ENCODE results near the gene PPME1. TPM values are rescaled to one million over a fixed set of nuclear protein-coding genes. Genes with fewer than 3 reads are reported as not detected.
A peak's percentile ranks its signal among the peaks of the same experiment; 100 is the strongest.
"Not testable (repeated sequence)": the region's sequence is repeated elsewhere in the genome, so short reads cannot be mapped to it uniquely, and the experiment has no call there.

PPME1 gene
- 10 to 100 TPM; 47.9 to 98.5 TPM for total RNA-seq

GRCh38 chr11:74170694-74171629, at the start of gene PPME1, which contains the start of gene C2CD3:
PPME1 (plus strand) TSS chr11:74171289; CDS start chr11:74171422, 133 bp downstream.
C2CD3 (minus strand) TSS chr11:74171002; CDS start chr11:74170792, 210 bp downstream.
- Mint-ChIP-seq H3K27me3 (no peaks in the 10 kb centered on the region), H3K36me3 (ENCODE audit: low read depth) (peaks cover 50% of the 10 kb centered on the region), H3K4me3 (no peak within 1 kb of the TSS), H3K27ac (no peak within 1 kb of the TSS), H3K4me1 (peaks cover 6% of the 10 kb centered on the region), H3K9me3 (no peaks in the 10 kb centered on the region)
- ATAC-seq (replicated peaks), result peak; percentile 98

- Mint-ChIP-seq H3K4me3 (no peak overlapping the region), H3K9me3 (peaks cover 3% of the 10 kb centered on the region), H3K4me1 (no peaks in the 10 kb centered on the region), H3K27me3 (no peaks in the 10 kb centered on the region), H3K27ac (no peak overlapping the region), H3K36me3 (ENCODE audit: low read depth) (peaks cover 36% of the 10 kb centered on the region)
- no peak for ATAC-seq (replicated peaks)
Observed at GRCh38 chr11:74121804-74122203, 49.3 kb upstream of the PPME1 start.

GRCh38 chr11:74123008-74123448, 48.1 kb upstream of the PPME1 start:
- Mint-ChIP-seq H3K9me3 (peaks cover 3% of the 10 kb centered on the region), H3K4me1 (no peaks in the 10 kb centered on the region), H3K4me3 (no peak overlapping the region), H3K27ac (no peak overlapping the region), H3K27me3 (no peaks in the 10 kb centered on the region), H3K36me3 (ENCODE audit: low read depth) (peaks cover 26% of the 10 kb centered on the region)
- no peak for ATAC-seq (replicated peaks)

GRCh38 chr11:74129121-74129520, 42.0 kb upstream of the PPME1 start:
- H3K27me3 Mint-ChIP-seq; ATAC-seq (replicated peaks); H3K4me1 Mint-ChIP-seq; H3K27ac Mint-ChIP-seq; H3K4me3 Mint-ChIP-seq; H3K9me3 Mint-ChIP-seq: not testable (repeated sequence)
- H3K36me3 Mint-ChIP-seq (ENCODE audit: low read depth), result peaks cover 43% of the 10 kb centered on the region

DNA sequence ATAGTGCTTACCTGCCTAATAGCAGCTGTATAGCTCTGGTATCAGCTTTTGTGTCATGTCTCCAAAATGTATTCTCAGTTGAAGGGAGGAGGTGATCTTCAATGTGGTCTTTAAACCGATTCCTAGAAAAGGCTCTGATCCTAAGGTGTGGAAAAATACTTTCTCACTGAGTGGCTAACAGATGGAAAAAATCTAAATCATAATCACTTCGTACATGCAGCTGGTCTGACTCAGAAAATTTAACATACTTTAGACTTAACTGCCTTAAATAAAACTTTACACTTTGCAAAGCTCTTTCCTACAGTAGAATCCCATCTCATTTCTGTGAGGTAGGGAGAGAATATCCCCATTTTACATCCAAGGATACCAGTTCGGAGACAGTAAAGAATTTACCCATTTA, 38.3 kb upstream of the PPME1 start:
- Mint-ChIP-seq H3K4me3 (no peak overlapping the region), H3K4me1 (no peaks in the 10 kb centered on the region), H3K27me3 (no peaks in the 10 kb centered on the region), H3K36me3 (ENCODE audit: low read depth) (peaks cover 73% of the 10 kb centered on the region), H3K9me3 (no peaks in the 10 kb centered on the region), H3K27ac (no peak overlapping the region)
- no peak for ATAC-seq (replicated peaks)

DNA sequence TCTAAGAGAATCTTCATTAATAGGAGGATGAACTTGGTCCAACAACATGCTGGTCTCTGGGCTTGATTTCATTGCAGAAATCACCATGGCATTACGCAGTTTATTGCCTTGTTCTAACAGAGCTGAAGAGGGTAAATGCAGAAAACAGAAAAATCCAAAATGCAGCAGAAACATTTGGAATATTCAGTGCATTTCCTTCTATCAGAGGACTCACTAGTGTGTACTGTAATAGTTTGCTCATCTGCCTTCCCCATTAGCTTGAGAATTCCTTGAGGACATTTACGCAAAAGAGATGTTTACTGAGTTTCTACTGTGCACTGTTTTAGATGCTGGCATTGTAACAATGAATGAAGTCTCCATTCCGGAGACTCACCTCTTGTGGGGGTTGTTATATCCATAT, 37.7 kb upstream of the PPME1 start:
- Mint-ChIP-seq H3K27ac (no peak overlapping the region), H3K4me1 (no peaks in the 10 kb centered on the region), H3K36me3 (ENCODE audit: low read depth) (peaks cover 79% of the 10 kb centered on the region), H3K4me3 (no peak overlapping the region), H3K27me3 (no peaks in the 10 kb centered on the region), H3K9me3 (no peaks in the 10 kb centered on the region)
- no peak for ATAC-seq (replicated peaks)

DNA sequence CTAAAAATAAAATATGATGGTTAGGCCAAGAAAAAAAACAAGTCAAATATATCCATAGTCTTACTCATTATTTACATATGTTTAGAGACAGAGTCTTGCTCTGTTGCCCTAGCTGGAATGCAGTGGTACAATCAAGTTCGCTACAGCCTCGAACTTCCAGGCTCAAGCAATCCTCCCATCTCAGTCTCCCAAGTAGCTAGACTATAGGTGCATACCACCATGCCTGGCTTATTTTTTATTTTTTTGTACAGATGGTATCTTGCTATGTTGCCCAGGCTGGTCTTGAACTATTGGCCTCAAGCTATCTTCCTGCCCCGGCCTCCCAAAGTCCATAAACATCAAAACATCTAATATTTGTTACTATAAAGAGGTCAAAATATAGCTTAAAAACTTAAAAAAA, 36.4 kb upstream of the PPME1 start:
- ATAC-seq (replicated peaks), result no peak
- Mint-ChIP-seq H3K9me3 (no peaks in the 10 kb centered on the region), H3K27ac (peak overlapping the region; percentile 10), H3K36me3 (ENCODE audit: low read depth) (peaks cover 90% of the 10 kb centered on the region), H3K4me3 (no peak overlapping the region), H3K27me3 (no peaks in the 10 kb centered on the region), H3K4me1 (no peaks in the 10 kb centered on the region)

GRCh38 chr11:74135127-74135840, 35.8 kb upstream of the PPME1 start:
- ATAC-seq (replicated peaks), result no peak
- Mint-ChIP-seq H3K27me3 (no peaks in the 10 kb centered on the region), H3K9me3 (no peaks in the 10 kb centered on the region), H3K27ac (peak overlapping the region; percentile 10), H3K36me3 (ENCODE audit: low read depth) (peaks cover 85% of the 10 kb centered on the region), H3K4me1 (no peaks in the 10 kb centered on the region), H3K4me3 (no peak overlapping the region)

DNA sequence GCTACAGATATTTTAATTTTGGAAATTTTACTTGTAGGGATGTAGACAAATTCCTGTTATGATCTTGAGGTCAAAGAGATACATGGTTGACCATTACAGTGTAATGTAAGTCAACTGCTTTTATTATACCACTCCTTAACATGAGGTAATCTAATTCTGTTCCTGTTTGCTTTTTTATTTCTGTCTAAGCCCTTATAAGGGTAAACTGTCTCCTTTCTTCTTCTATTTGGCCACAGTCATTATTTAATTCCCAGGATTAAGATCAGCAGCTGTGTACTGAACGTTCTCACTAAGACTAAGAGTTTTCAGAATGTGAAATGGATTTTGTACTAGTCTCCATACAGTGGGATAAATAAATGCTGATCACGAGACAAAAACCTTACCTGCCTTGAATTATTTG, 33.1 kb upstream of the PPME1 start:
- H3K27me3 Mint-ChIP-seq, result no peaks in the 10 kb centered on the region
- H3K4me3 Mint-ChIP-seq, result no peak overlapping the region
- ATAC-seq (replicated peaks), result no peak
- H3K9me3 Mint-ChIP-seq, result no peaks in the 10 kb centered on the region
- peaks cover 58% of the 10 kb centered on the region for H3K36me3 Mint-ChIP-seq (ENCODE audit: low read depth)
- no peak overlapping the region for H3K27ac Mint-ChIP-seq
- peaks cover 3% of the 10 kb centered on the region for H3K4me1 Mint-ChIP-seq

- no peaks in the 10 kb centered on the region for H3K9me3 Mint-ChIP-seq
- H3K36me3 Mint-ChIP-seq (ENCODE audit: low read depth), result peaks cover 53% of the 10 kb centered on the region
- no peaks in the 10 kb centered on the region for H3K27me3 Mint-ChIP-seq
- H3K4me3 Mint-ChIP-seq, result no peak overlapping the region
- ATAC-seq (replicated peaks), result no peak
- H3K4me1 Mint-ChIP-seq, result peaks cover 4% of the 10 kb centered on the region
- H3K27ac Mint-ChIP-seq, result no peak overlapping the region
Observed at GRCh38 chr11:74138572-74138971, 32.5 kb upstream of the PPME1 start.

- no peaks in the 10 kb centered on the region for H3K27me3 Mint-ChIP-seq
- no peak overlapping the region for H3K4me3 Mint-ChIP-seq
- H3K4me1 Mint-ChIP-seq, result peaks cover 4% of the 10 kb centered on the region
Observed at GRCh38 chr11:74139151-74139918, 31.8 kb upstream of the PPME1 start.

GRCh38 chr11:74139919-74140431, 31.1 kb upstream of the PPME1 start:
- peaks cover 43% of the 10 kb centered on the region for H3K36me3 Mint-ChIP-seq (ENCODE audit: low read depth)
- not testable (repeated sequence) for H3K27me3 Mint-ChIP-seq; H3K27ac Mint-ChIP-seq; ATAC-seq (replicated peaks); H3K9me3 Mint-ChIP-seq; H3K4me3 Mint-ChIP-seq; H3K4me1 Mint-ChIP-seq

More at GRCh38 chr11:74139151-74139918, 31.8 kb upstream of the PPME1 start:
- Mint-ChIP-seq H3K36me3 (ENCODE audit: low read depth) (peaks cover 47% of the 10 kb centered on the region), H3K9me3 (no peaks in the 10 kb centered on the region), H3K27ac (no peak overlapping the region)
- ATAC-seq (replicated peaks), result no peak

- Mint-ChIP-seq H3K27ac (no peak overlapping the region), H3K4me1 (peaks cover 4% of the 10 kb centered on the region), H3K9me3 (no peaks in the 10 kb centered on the region), H3K36me3 (ENCODE audit: low read depth) (peaks cover 39% of the 10 kb centered on the region), H3K27me3 (no peaks in the 10 kb centered on the region), H3K4me3 (no peak overlapping the region)
- ATAC-seq (replicated peaks), result no peak
Observed at GRCh38 chr11:74141241-74141695, 29.8 kb upstream of the PPME1 start.

DNA sequence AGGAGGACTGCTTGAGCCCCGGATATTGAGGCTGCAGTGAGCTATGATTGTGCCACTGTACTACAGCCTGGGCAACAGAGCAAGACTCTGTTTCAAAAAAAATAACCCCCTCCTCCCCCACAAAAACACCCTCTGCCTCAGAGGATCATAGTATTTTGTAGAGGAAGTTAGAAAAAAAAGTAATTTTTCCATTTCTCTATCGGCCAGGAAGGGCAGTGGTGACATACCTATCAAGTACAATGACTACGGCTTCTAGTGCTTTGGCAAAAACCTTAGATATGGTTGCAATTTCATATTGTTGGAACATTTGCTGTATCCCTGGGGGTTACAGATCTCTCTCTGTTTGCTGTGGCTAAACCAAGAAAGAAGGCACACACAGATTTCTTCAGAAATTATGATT, 29.2 kb upstream of the PPME1 start:
- H3K36me3 Mint-ChIP-seq (ENCODE audit: low read depth), result peaks cover 33% of the 10 kb centered on the region
- no peak overlapping the region for H3K27ac Mint-ChIP-seq
- no peaks in the 10 kb centered on the region for H3K9me3 Mint-ChIP-seq
- ATAC-seq (replicated peaks), result no peak
- no peaks in the 10 kb centered on the region for H3K27me3 Mint-ChIP-seq
- H3K4me1 Mint-ChIP-seq, result peaks cover 4% of the 10 kb centered on the region
- no peak overlapping the region for H3K4me3 Mint-ChIP-seq
